DOHH2 (cell line): ENCODE results near the gene BLID.

ENCODE experiments used
- CTCF ChIP-seq: fragments of 200-600 bp; sonication (generic); IDR thresholded peaks from one replicate; pipeline ENCODE4 v1.5.1; 2014; ENCODE audit warnings: antibody characterized with exemption, mild to moderate bottlenecking, low read depth, low read length; ENCODE audit not compliant: poor library complexity, severe bottlenecking
- EZH2phosphoT487 ChIP-seq: fragments of 200-600 bp; sonication (generic); IDR thresholded peaks from 2 replicates; pipeline ENCODE4 v1.6.1; 2017; ENCODE audit warnings: borderline replicate concordance, mild to moderate bottlenecking, antibody characterized with exemption, low read length, moderate library complexity, mixed read lengths

GRCh38 chr11:122100756-122101080, 15.3 kb downstream of the BLID start:
- TF ChIP-seq EZH2phosphoT487 (no peak), CTCF (no peak)
